Fibroblast of the conjunctiva (primary cell): ENCODE data around the gene FRZB.

ENCODE experiments used
- DNase-seq: peaks from one replicate; pipeline ENCODE4 v3.0.0-alpha.2; 2010; ENCODE audit warnings: low read depth

FRZB gene

GRCh38 chr2:182845794-182846417, 20.5 kb downstream of the FRZB start:
- DNase-seq = no peak

GRCh38 chr2:182836451-182836850, 30.0 kb downstream of the FRZB start:
- no peak for DNase-seq

GRCh38 chr2:182834293-182834692, 32.1 kb downstream of the FRZB start:
- no peak for DNase-seq

- no peak for DNase-seq
These were observed 33.2 kb downstream of the FRZB start for GRCh38 chr2:182833084-182833854.

- DNase-seq = no peak
These were observed 34.5 kb downstream of the FRZB start for GRCh38 chr2:182831921-182832320.

GRCh38 chr2:182831101-182831500, 35.3 kb downstream of the FRZB start:
- DNase-seq = no peak

GRCh38 chr2:182827182-182827879, 39.1 kb downstream of the FRZB start:
- DNase-seq = no peak

- no peak for DNase-seq
These were observed 39.9 kb downstream of the FRZB start for GRCh38 chr2:182826496-182826895.

- DNase-seq = no peak
These were observed 40.4 kb downstream of the FRZB start for GRCh38 chr2:182826064-182826463.

- no peak for DNase-seq
These were observed 41.7 kb downstream of the FRZB start for GRCh38 chr2:182824767-182825158.

GRCh38 chr2:182824056-182824766, 42.2 kb downstream of the FRZB start:
- no peak for DNase-seq

- no peak for DNase-seq
These were observed 43.7 kb downstream of the FRZB start for GRCh38 chr2:182822733-182823132.

GRCh38 chr2:182821182-182821581, 45.3 kb downstream of the FRZB start:
- no peak for DNase-seq

- no peak for DNase-seq
These were observed 47.0 kb downstream of the FRZB start for GRCh38 chr2:182819412-182819811.

- no peak for DNase-seq
These were observed 47.5 kb downstream of the FRZB start for GRCh38 chr2:182818925-182819324.

GRCh38 chr2:182818501-182818900, 47.9 kb downstream of the FRZB start:
- no peak for DNase-seq

GRCh38 chr2:182817558-182817957, 48.9 kb downstream of the FRZB start:
- no peak for DNase-seq

- no peak for DNase-seq
These were observed 49.6 kb downstream of the FRZB start for GRCh38 chr2:182816866-182817265.

GRCh38 chr2:182814804-182815203, 51.6 kb downstream of the FRZB start:
- no peak for DNase-seq

- DNase-seq = no peak
These were observed 52.1 kb downstream of the FRZB start for GRCh38 chr2:182814380-182814779.

- no peak for DNase-seq
These were observed 56.4 kb downstream of the FRZB start for GRCh38 chr2:182810087-182810486.

- no peak for DNase-seq
These were observed 59.1 kb downstream of the FRZB start for GRCh38 chr2:182807319-182807718.

GRCh38 chr2:182804128-182804527, 62.3 kb downstream of the FRZB start:
- DNase-seq = no peak
